T-helper 1 cell treated with Interleukin-12 subunit alpha and Interleukin-12 subunit beta and Interleukin-4 antibody, amounts not matched to agents 30 μg/mL and 1 μg/mL, for 36 hours (primary cell): ENCODE results near the gene CCDC40.

Experiments
- H3K27ac Mint-ChIP-seq: one replicate; pipeline ENCODE4 v1.8.0; 2021; ENCODE audit warnings: mild to moderate bottlenecking, mixed read lengths
- H3K27me3 Mint-ChIP-seq: one replicate; pipeline ENCODE4 v1.8.0; 2021; ENCODE audit warnings: low read depth, mixed read lengths
- H3K36me3 Mint-ChIP-seq: one replicate; pipeline ENCODE4 v1.8.0; 2021; ENCODE audit warnings: low read depth, mixed read lengths
- H3K4me1 Mint-ChIP-seq: one replicate; pipeline ENCODE4 v1.8.0; 2021; ENCODE audit warnings: low read depth, mixed read lengths
- H3K4me3 Mint-ChIP-seq: one replicate; pipeline ENCODE4 v1.8.0; 2021; ENCODE audit warnings: mild to moderate bottlenecking, moderate library complexity, mixed read lengths
- H3K9me3 Mint-ChIP-seq: one replicate; pipeline ENCODE4 v1.8.0; 2021; ENCODE audit warnings: mixed read lengths

CCDC40 gene

DNA sequence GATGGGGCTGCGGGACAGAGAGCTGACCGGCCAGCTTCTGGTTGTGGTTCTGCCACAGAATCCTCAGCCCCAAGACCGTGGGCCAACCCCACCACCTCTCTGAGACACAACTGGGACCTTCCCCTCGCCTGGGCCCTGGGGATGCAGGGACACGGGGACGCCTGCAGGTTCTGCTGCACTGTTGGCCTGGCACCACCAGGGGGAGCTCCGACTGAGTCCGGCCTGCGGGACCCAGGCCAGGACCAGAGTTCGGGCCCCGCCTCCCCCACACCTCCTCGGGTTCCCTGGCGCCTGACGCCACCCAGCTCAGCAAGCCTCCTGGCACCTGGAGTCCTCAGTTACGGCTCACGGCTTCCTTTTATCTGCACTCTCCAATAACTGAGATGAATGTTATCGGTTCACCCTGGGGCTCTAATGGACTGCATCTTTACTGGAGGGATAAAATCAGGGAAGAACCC, 28.0 kb upstream of the CCDC40 start:
- Mint-ChIP-seq H3K4me3 (no peak overlapping the region), H3K36me3 (no peaks in the 10 kb centered on the region), H3K9me3 (no peaks in the 10 kb centered on the region), H3K4me1 (peaks cover 3% of the 10 kb centered on the region), H3K27ac (no peak overlapping the region), H3K27me3 (no peaks in the 10 kb centered on the region)

DNA sequence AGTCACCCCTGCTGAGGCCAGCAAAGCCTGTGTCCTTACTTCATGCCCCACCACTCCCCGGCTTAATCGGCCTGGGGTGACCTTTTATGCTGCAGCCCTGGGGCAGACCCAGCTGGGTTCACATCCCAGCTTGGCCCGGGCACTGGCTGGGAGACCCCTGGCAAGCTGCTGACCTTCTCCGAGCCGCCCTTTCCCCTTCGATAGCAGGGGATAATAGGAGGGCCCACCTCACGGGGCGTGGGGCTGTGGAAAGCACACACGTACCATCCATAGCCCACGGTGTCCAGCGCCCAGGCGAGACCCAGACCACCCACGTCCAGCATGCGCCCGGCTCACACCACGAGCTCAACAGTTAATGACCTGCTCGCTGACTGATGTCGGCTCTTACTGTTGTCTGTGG, 27.6 kb upstream of the CCDC40 start:
- Mint-ChIP-seq H3K9me3 (no peaks in the 10 kb centered on the region), H3K27ac (no peak overlapping the region), H3K4me3 (no peak overlapping the region), H3K36me3 (no peaks in the 10 kb centered on the region), H3K27me3 (no peaks in the 10 kb centered on the region), H3K4me1 (peaks cover 3% of the 10 kb centered on the region)

DNA sequence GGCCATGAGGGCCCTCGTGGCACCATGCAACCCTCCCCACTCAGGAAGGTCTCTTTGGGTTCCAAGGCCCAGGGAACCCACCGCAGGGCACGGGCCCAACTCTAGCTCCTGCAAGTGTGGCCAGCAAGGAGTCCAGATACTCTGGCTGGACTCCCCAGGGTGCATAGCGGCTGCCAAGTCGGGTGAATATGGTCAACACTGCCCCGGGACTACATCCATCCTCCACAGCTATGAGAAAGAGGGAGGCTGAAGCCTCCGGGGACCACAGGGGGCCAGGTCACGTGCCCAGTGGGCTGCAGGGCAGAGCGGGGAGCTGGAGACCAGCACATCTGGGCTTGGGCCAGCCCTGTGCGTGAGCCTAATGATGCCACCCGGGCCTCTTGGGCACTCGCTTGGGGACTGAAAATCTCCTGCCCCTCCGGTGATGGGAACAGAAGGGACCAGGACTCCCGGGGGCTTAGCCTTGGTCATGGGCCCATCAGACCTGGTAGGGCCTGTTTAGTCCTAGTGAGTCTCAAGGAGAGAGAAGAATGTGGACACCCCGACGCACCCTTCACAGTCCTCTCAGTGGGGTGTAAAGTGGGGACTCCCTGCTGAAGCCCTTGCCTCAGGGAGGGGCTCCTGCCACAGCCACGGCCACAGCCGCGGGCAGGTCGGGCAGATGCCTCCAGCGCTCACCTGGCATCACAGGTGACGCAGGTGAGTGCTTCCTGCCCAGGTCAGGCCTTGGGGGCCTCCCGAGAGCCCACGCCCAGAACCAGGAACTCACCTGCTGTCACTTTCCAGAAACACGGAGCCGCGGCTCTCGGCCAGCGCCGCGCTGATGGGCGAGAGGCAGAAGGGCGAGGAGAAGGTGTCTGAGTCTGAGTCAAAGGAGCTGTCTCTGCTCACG, 26.8 kb upstream of the CCDC40 start:
- Mint-ChIP-seq H3K27me3 (no peaks in the 10 kb centered on the region), H3K27ac (no peak overlapping the region), H3K4me1 (peaks cover 3% of the 10 kb centered on the region), H3K36me3 (no peaks in the 10 kb centered on the region), H3K9me3 (no peaks in the 10 kb centered on the region), H3K4me3 (no peak overlapping the region)

- H3K27me3 Mint-ChIP-seq = peaks cover 3% of the 10 kb centered on the region
- no peak overlapping the region for H3K27ac Mint-ChIP-seq
- H3K4me3 Mint-ChIP-seq = no peak overlapping the region
- peaks cover 3% of the 10 kb centered on the region for H3K4me1 Mint-ChIP-seq
- H3K9me3 Mint-ChIP-seq = no peaks in the 10 kb centered on the region
- H3K36me3 Mint-ChIP-seq = no peaks in the 10 kb centered on the region
Measured at GRCh38 chr17:80010283-80010858, 26.1 kb upstream of the CCDC40 start.

DNA sequence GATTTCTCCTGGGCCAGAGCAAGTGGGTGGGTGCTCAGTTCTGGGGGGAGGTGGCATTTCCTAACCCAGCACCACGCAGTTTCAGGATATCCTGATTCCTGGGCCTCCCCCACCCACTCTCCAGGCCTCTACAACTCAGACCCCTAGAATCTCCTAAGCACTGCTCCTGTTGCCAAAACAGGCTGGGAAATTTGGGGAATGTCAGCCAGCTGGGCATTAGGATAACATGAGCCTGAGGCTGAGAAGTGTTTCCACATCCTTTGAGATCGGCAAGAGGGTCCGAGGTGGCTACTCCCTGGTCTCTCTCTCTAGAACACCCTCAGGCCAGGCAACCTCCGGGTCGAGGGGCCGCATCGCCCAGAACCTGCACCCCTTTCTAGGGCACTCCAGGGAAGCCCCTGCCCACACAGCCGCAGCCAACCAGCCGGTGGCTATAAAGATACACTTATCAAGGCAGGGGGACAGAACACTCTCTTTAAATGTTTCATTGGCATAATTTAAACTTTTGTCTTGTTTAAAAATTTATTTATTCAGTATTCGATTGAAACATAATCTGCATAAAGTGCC, 24.4 kb upstream of the CCDC40 start:
- H3K36me3 Mint-ChIP-seq = no peaks in the 10 kb centered on the region
- H3K4me1 Mint-ChIP-seq = no peaks in the 10 kb centered on the region
- peaks cover 3% of the 10 kb centered on the region for H3K27me3 Mint-ChIP-seq
- no peak overlapping the region for H3K27ac Mint-ChIP-seq
- H3K9me3 Mint-ChIP-seq = no peaks in the 10 kb centered on the region
- H3K4me3 Mint-ChIP-seq = no peak overlapping the region

DNA sequence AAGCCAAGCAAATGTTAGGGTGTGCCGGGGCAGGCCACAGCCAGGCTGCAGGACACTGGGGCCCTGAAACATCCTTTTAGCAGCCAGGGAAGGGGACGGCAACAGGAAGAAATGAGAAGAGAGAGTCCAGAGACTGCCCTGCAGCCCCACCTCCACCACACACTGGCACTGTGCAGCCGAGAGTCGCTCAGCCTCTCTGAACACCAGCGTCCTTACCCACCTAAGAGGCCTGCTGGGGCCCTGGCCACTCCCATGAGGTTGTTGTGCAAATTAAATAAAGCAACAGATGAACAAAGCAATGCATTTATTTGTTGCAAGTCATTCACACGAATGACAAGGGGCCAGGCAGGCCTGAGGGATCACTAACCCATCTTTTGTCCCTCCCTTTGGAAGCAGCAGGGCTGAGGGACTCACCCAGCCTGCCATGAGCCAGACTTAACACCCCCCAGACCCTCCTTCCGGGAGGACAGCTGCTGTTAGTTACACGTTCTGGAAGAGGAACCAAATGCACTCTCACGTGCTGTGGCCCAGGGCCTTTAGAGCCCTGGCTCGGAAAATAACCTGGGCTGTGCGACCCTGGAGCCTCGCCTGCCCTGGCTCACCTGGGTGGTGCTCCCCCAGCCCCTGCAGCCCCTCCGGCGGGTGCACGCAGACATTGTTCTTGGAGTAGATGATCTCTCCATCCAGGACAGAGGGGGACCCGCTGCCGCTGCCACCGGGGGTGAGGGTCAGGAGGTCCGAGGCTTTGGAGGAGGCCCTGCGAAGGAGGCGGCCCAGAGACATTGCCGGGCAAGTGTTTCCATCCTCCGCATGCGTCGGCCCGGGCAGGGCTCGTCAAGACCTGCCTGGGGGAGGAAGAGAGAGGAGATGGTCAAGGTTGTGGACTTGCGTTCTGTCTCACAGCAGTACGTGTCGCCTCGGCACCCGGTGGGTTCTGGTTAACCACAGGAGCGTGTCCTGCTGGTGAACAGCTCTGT, 23.4 kb upstream of the CCDC40 start:
- no peaks in the 10 kb centered on the region for H3K36me3 Mint-ChIP-seq
- no peak overlapping the region for H3K27ac Mint-ChIP-seq
- H3K4me3 Mint-ChIP-seq = no peak overlapping the region
- H3K27me3 Mint-ChIP-seq = peaks cover 3% of the 10 kb centered on the region
- H3K4me1 Mint-ChIP-seq = no peaks in the 10 kb centered on the region
- H3K9me3 Mint-ChIP-seq = no peaks in the 10 kb centered on the region

GRCh38 chr17:80017226-80018010, 19.0 kb upstream of the CCDC40 start:
- Mint-ChIP-seq H3K4me3 (no peak overlapping the region), H3K27me3 (peaks cover 3% of the 10 kb centered on the region), H3K4me1 (no peaks in the 10 kb centered on the region), H3K36me3 (no peaks in the 10 kb centered on the region), H3K27ac (no peak overlapping the region), H3K9me3 (no peaks in the 10 kb centered on the region)

DNA sequence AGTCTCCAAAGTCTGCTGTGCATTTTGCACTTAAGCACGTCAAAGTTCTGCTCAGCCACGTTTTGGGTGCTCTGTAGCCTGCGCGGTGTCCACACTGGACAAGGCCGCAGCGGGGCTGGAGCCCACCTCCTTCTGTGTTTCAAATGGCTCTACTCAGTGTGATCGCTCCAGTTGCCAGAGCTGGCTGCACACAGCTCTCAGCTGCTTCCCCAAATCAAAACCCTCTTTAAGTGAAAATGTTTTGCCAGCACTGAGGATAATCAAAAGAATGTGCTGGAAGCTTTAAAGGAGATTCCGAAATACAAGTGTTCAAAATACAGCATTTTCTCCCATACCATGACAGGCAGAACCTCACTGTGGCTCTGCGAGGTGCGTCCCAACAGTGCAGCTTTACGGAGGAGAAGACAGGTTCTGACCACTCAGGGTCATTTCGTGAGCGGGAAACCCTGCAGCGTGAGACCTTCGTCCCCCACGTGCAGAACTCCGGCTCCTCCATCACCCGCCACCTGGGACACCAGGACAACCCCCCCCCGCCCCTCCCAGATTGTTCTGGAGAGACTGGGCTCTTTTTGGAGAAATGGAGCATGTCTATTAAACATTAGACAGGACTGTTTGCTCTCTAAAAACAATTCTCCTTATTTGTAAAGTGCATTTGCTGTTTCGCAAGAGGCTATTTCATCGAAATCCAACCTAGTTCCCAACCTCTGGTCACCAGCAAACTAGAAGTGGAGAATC, 17.4 kb upstream of the CCDC40 start:
- Mint-ChIP-seq H3K27me3 (peaks cover 3% of the 10 kb centered on the region), H3K4me1 (no peaks in the 10 kb centered on the region), H3K36me3 (no peaks in the 10 kb centered on the region), H3K27ac (no peak overlapping the region), H3K4me3 (no peak overlapping the region), H3K9me3 (no peaks in the 10 kb centered on the region)

DNA sequence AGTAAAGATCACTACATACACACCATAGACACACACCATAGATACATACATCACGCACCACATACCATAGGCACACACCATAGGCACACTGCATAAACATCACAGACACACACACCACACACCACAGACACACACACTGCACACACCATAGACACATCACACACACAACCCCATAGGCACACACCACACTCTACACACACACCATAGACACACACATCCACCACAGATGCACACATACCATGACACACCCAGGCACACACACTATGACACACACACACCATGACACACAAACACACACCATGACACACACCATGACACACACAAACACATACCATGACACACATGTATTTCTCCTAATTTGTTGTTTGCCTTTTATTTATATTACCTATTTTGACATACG, 14.8 kb upstream of the CCDC40 start:
- Mint-ChIP-seq H3K9me3 (no peaks in the 10 kb centered on the region), H3K4me1 (no peaks in the 10 kb centered on the region), H3K27ac (no peak overlapping the region), H3K4me3 (no peak overlapping the region), H3K36me3 (no peaks in the 10 kb centered on the region), H3K27me3 (no peaks in the 10 kb centered on the region)

DNA sequence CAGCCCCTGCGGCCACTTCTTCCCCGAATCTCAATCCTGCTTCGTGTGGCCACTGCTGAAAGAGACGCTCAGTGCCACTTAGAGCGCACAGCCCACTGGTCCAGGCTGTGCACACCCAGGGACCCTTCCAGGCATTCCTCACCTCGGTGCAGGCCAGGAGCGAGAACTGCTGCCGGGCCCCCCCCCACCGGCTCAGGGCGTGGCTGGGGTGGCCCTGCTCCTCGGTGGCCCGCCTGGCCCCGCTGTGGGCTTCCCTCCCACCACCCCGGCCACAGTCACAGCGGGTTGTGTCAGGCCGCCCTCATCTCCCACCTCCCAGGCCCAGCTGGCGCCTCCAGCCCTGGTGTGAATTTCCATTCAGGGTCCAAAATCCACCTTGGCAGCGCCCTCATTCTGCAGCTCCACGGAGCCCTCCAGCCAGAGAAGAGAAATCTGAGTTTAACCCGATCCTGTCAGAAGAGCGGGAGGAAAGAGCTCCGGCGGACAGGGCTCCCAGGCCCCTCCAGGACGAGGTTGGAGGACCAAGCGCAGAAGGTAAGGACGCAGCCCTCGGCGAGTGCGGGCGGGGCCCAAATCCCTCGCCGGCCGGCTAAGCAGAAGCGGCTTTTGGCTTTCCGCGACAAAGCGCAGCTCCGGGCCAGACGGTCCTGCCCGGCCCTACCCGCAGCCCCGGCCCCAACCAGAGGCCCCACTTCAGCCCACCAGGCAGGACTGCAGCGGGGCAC, 12.8 kb upstream of the CCDC40 start:
- no peaks in the 10 kb centered on the region for H3K4me1 Mint-ChIP-seq
- H3K36me3 Mint-ChIP-seq = no peaks in the 10 kb centered on the region
- no peaks in the 10 kb centered on the region for H3K27me3 Mint-ChIP-seq
- no peak overlapping the region for H3K27ac Mint-ChIP-seq
- H3K4me3 Mint-ChIP-seq = no peak overlapping the region
- H3K9me3 Mint-ChIP-seq = no peaks in the 10 kb centered on the region

DNA sequence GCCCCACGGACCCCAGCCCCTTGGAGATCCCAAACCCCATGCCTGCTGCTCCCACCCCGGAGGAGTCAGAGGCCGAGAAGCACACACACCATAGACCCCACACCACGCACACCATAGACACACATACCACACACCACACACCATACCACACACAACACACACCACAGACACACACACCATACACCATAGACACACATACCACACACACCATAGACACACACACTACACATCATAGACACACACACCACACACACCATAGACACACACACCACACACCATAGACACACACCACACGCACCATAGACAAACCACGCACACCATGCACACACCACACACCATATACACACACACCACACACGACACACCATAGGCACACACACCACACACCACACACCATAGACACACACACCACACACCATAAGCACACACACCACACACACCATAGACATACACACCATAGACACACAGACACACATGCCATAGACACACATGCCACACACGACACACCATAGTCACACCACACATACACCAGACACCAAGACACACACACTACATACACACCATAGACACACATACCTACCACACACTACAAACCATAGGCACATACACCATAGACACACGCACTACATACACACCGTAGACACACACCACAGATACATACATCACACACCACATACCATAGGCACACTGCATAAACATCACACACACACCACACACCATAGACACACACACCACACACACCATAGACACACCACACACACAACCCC, 12.1 kb upstream of the CCDC40 start:
- no peaks in the 10 kb centered on the region for H3K4me1 Mint-ChIP-seq
- no peak overlapping the region for H3K27ac Mint-ChIP-seq
- H3K36me3 Mint-ChIP-seq = no peaks in the 10 kb centered on the region
- H3K9me3 Mint-ChIP-seq = no peaks in the 10 kb centered on the region
- no peak overlapping the region for H3K4me3 Mint-ChIP-seq
- no peaks in the 10 kb centered on the region for H3K27me3 Mint-ChIP-seq

DNA sequence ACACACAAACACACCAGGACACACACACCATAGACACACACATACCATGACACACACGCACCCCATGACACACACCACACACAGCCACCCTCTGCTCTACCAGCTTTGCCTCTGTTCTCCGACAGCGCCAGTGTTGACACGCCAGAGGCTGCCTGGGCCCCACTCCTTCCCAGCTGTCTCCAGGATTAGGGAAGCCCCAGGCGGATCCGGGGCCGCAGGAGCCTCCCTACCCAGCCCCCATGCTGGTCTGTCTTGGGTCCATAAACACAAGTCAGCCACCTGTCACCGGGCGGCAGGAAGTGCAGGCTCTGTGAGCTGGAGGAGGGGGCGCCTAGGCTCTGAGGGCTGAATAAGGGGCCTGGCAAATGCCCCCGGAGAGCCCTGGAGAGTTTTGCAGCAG, 11.3 kb upstream of the CCDC40 start:
- H3K4me1 Mint-ChIP-seq = no peaks in the 10 kb centered on the region
- H3K27ac Mint-ChIP-seq = no peak overlapping the region
- H3K36me3 Mint-ChIP-seq = no peaks in the 10 kb centered on the region
- H3K4me3 Mint-ChIP-seq = no peak overlapping the region
- no peaks in the 10 kb centered on the region for H3K9me3 Mint-ChIP-seq
- H3K27me3 Mint-ChIP-seq = no peaks in the 10 kb centered on the region
